OCI-LY3 (cell line): ENCODE data around the gene HRAS.

Experiments used
- EZH2phosphoT487 ChIP-seq: fragments of 200-600 bp; shearing (Covaris generic); IDR thresholded peaks from 2 replicates; pipeline ENCODE4 v1.6.1; 2018; ENCODE audit warnings: antibody characterized with exemption, mixed run types, low read depth
- TF ChIP-seq, protein P1 (sequence below): fragments of 200-600, 300-600 bp; sonication (generic); IDR thresholded peaks from 2 replicates; pipeline ENCODE4 v1.5.1; 2014; ENCODE audit warnings: antibody characterized with exemption, low read length, low read depth

DNA sequence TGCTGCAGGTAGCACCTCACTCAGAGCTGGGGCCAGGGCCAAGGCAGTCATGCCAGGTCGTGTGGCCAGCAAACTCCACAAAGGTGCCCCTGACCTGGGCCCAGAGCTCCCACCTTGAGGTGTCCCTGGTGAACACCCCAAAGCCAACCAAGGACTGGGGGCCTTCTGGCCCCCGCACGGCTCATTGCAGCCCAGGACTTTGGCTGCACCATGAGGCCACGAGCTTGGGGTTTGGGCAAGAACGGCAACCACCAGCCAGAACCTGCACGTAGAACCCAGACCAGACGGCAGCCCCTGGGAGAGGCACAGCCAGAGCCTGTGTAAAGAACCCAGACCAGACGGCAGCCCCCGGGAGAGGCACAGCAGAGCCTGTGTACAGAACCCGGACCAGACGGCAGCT lies 9.8 kb upstream of the HRAS start:
- TF ChIP-seq, protein P1, sequence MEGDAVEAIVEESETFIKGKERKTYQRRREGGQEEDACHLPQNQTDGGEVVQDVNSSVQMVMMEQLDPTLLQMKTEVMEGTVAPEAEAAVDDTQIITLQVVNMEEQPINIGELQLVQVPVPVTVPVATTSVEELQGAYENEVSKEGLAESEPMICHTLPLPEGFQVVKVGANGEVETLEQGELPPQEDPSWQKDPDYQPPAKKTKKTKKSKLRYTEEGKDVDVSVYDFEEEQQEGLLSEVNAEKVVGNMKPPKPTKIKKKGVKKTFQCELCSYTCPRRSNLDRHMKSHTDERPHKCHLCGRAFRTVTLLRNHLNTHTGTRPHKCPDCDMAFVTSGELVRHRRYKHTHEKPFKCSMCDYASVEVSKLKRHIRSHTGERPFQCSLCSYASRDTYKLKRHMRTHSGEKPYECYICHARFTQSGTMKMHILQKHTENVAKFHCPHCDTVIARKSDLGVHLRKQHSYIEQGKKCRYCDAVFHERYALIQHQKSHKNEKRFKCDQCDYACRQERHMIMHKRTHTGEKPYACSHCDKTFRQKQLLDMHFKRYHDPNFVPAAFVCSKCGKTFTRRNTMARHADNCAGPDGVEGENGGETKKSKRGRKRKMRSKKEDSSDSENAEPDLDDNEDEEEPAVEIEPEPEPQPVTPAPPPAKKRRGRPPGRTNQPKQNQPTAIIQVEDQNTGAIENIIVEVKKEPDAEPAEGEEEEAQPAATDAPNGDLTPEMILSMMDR = no peak
- TF ChIP-seq EZH2phosphoT487 = no peak
